ENCODE measurements around the gene SUN5.

- no peak for TF ChIP-seq POLR2A (IDR thresholded peaks at IDR 0.05; ENCODE audit: low read length)
- TF ChIP-seq GATA1 (IDR thresholded peaks at IDR 0.05; ENCODE audit: low read depth, low read length) = no peak
Observed at GRCh38 chr20:33000802-33001466, 3.3 kb downstream of the SUN5 start.

All from erythroblast (primary cell).